Measurements from ENCODE around the gene ANO9.
"Not testable (repeated sequence)": the region's sequence is repeated elsewhere in the genome, so short reads cannot be mapped to it uniquely, and the experiment has no call there.

ANO9 gene

GRCh38 chr11:439315-440064 is 2.3 kb downstream of the ANO9 start:
- Histone ChIP-seq H3F3A (ENCODE audit: insufficient read depth, low read length) (no peaks in the 10 kb centered on the region), H4K20me1 (ENCODE audit: insufficient read depth, low read length) (no peaks in the 10 kb centered on the region), H3K9ac (ENCODE audit: low read length) (no peak overlapping the region), H3K4me2 (ENCODE audit: low read length) (no peak overlapping the region), H3K79me2 (ENCODE audit: insufficient read depth, low read length) (no peaks in the 10 kb centered on the region), H3K4me3 (ENCODE audit: low read depth, low read length, poor library complexity, severe bottlenecking) (no peak overlapping the region), H3K27ac (ENCODE audit: low read depth, low read length, poor library complexity, severe bottlenecking) (no peak overlapping the region), H3K9me2 (ENCODE audit: low read depth, low read length) (no peaks in the 10 kb centered on the region), H2AFZ (ENCODE audit: low read length) (no peak overlapping the region), H3K9me3 (ENCODE audit: low read length) (no peaks in the 10 kb centered on the region), H3K36me3 (ENCODE audit: insufficient read depth, low read length) (no peaks in the 10 kb centered on the region), H3K27me3 (ENCODE audit: insufficient read depth, low read length) (peaks cover 13% of the 10 kb centered on the region), H3K4me1 (ENCODE audit: insufficient read depth, low read length, severe bottlenecking) (peaks cover 8% of the 10 kb centered on the region)
- no peak for TF ChIP-seq CTCF (IDR thresholded peaks at IDR 0.05; ENCODE audit: low read length)
- TF ChIP-seq EZH2 (IDR thresholded peaks at IDR 0.05; ENCODE audit: borderline replicate concordance, low read length): no peak

DNA sequence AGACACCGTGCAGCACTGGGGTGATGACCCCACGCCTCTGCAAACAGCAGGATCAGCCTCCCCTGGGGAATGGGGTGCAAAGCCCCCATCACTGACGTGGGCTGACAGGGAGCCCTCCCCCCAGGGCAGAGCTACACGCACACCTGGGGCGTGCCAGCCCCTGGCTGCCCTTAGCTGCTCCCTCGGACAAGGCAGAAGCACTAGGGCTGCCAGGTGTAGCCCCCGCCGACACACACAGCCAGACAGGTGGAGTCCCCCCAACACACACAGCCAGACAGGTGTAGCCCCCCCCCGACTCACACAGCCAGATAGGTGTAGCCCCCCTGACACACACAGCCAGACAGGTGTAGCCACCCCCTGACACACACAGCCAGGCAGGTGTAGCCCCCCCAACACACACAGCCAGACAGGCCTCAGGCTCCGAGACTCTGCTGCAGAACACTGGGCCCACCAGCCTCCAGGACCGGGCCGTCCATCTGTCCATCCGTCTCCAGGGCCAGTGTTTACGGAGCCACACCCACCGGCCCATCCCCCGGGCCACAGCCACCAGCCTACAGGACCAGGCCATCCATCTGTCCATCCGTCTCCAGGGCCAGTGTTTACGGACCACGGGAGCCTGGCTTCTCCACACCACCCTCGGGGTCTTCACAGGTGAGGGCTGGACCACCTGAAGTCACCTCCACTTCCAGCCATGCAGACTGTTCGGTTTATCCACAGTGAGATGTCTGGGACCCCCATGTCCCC is 3.5 kb downstream of the ANO9 start:
- Histone ChIP-seq H3K9me3 (ENCODE audit: low read length) (no peaks in the 10 kb centered on the region), H3K9ac (ENCODE audit: low read length) (no peak overlapping the region), H3F3A (ENCODE audit: insufficient read depth, low read length) (no peaks in the 10 kb centered on the region), H3K27me3 (ENCODE audit: insufficient read depth, low read length) (peaks cover 13% of the 10 kb centered on the region), H4K20me1 (ENCODE audit: insufficient read depth, low read length) (no peaks in the 10 kb centered on the region), H3K4me2 (ENCODE audit: low read length) (no peak overlapping the region), H3K4me3 (ENCODE audit: low read depth, low read length, poor library complexity, severe bottlenecking) (no peak overlapping the region), H2AFZ (ENCODE audit: low read length) (no peak overlapping the region), H3K79me2 (ENCODE audit: insufficient read depth, low read length) (no peaks in the 10 kb centered on the region), H3K9me2 (ENCODE audit: low read depth, low read length) (no peaks in the 10 kb centered on the region), H3K27ac (ENCODE audit: low read depth, low read length, poor library complexity, severe bottlenecking) (no peak overlapping the region), H3K4me1 (ENCODE audit: insufficient read depth, low read length, severe bottlenecking) (peaks cover 8% of the 10 kb centered on the region), H3K36me3 (ENCODE audit: insufficient read depth, low read length) (no peaks in the 10 kb centered on the region)
- no peak for TF ChIP-seq CTCF (IDR thresholded peaks at IDR 0.05; ENCODE audit: low read length)

DNA sequence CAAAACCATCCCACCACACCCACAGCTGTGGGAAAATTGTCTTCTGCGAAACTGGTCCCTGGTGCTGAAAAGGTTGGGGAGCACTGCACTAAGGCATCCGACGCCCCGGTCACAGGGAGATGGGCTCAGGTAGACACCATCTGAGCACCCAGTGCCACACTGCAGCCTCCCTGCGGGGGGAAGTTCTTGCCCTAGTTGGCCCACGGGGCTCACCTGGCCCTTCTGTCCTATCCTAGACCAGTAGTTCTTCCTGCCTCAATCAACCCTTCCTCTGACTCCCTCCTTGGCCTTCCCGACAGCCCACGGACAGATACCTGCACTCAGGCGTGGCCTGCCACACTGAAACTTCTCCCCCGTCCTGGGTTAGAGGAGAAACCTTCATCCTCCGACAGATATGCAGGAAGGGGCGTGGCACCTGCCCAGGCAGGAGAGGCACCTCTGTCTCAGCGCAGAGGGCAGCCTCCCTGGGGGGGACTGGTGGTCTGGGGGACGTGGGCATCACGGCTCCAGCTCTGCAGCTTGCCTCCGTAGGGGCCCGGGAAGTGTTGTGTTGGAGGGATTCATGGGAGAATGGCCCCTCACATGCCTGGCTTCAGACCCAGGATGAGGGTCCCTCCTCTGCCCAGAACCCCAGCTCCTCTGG is 4.5 kb downstream of the ANO9 start:
- Histone ChIP-seq H3K9ac (ENCODE audit: low read length) (no peak overlapping the region), H3K9me3 (ENCODE audit: low read length) (no peaks in the 10 kb centered on the region), H3K4me2 (ENCODE audit: low read length) (no peak overlapping the region), H3K4me1 (ENCODE audit: insufficient read depth, low read length, severe bottlenecking) (peaks cover 8% of the 10 kb centered on the region), H3K9me2 (ENCODE audit: low read depth, low read length) (no peaks in the 10 kb centered on the region), H3K27ac (ENCODE audit: low read depth, low read length, poor library complexity, severe bottlenecking) (no peak overlapping the region), H3F3A (ENCODE audit: insufficient read depth, low read length) (no peaks in the 10 kb centered on the region), H4K20me1 (ENCODE audit: insufficient read depth, low read length) (no peaks in the 10 kb centered on the region), H2AFZ (ENCODE audit: low read length) (no peak overlapping the region), H3K27me3 (ENCODE audit: insufficient read depth, low read length) (peaks cover 13% of the 10 kb centered on the region), H3K36me3 (ENCODE audit: insufficient read depth, low read length) (no peaks in the 10 kb centered on the region), H3K79me2 (ENCODE audit: insufficient read depth, low read length) (no peaks in the 10 kb centered on the region), H3K4me3 (ENCODE audit: low read depth, low read length, poor library complexity, severe bottlenecking) (no peak overlapping the region)
- no peak for TF ChIP-seq EZH2 (IDR thresholded peaks at IDR 0.05; ENCODE audit: borderline replicate concordance, low read length)
- TF ChIP-seq CTCF (IDR thresholded peaks at IDR 0.05; ENCODE audit: low read length): no peak

DNA sequence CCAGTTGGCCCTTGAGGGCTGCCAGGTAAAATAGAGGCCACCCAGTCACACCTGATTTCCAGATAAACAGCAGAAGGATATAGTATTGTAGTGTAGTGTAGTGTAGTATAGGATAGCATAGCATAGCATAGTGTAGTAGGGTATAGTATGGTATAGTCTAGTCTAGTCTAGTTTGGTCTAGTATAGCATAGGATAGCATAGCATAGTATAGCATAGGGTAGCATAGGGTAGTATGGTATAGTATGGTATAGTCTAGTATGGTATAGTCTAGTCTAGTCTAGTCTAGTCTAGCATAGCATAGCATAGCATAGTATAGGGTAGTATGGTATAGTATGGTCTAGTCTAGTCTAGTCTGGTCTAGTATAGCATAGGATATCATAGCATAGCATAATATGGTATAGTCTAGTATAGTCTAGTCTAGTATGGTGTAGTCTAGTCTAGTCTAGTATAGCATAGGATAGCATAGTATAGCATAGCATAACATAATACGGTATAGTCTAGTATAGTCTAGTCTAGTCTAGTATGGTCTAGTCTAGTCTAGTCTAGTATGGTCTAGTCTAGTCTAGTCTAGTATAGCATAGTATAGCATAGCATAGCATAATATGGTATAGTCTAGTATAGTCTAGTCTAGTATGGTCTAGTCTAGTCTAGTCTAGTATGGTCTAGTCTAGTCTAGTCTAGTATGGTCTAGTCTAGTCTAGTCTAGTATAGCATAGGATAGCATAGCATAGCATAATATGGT is 6.6 kb downstream of the ANO9 start:
- H3K27me3 ChIP-seq (ENCODE audit: insufficient read depth, low read length); H2AFZ ChIP-seq (ENCODE audit: low read length); H3K9ac ChIP-seq (ENCODE audit: low read length); H3K9me2 ChIP-seq (ENCODE audit: low read depth, low read length); H3K4me3 ChIP-seq (ENCODE audit: low read depth, low read length, poor library complexity, severe bottlenecking); H3K9me3 ChIP-seq (ENCODE audit: low read length); H3K4me2 ChIP-seq (ENCODE audit: low read length); H3K27ac ChIP-seq (ENCODE audit: low read depth, low read length, poor library complexity, severe bottlenecking); H3K36me3 ChIP-seq (ENCODE audit: insufficient read depth, low read length); H3F3A ChIP-seq (ENCODE audit: insufficient read depth, low read length); H3K79me2 ChIP-seq (ENCODE audit: insufficient read depth, low read length); H4K20me1 ChIP-seq (ENCODE audit: insufficient read depth, low read length); H3K4me1 ChIP-seq (ENCODE audit: insufficient read depth, low read length, severe bottlenecking): not testable (repeated sequence)

All from OCI-LY1 (cell line).